NCI-H1092 (cell line): ENCODE measurements around the gene DISC1.
"Not testable (repeated sequence)": the region's sequence is repeated elsewhere in the genome, so short reads cannot be mapped to it uniquely, and the experiment has no call there.

Experiments
- DNase-seq: peaks from one replicate; lab custom pipeline; 2025; lab: John Stamatoyannopoulos, UW

Gene DISC1

DNA sequence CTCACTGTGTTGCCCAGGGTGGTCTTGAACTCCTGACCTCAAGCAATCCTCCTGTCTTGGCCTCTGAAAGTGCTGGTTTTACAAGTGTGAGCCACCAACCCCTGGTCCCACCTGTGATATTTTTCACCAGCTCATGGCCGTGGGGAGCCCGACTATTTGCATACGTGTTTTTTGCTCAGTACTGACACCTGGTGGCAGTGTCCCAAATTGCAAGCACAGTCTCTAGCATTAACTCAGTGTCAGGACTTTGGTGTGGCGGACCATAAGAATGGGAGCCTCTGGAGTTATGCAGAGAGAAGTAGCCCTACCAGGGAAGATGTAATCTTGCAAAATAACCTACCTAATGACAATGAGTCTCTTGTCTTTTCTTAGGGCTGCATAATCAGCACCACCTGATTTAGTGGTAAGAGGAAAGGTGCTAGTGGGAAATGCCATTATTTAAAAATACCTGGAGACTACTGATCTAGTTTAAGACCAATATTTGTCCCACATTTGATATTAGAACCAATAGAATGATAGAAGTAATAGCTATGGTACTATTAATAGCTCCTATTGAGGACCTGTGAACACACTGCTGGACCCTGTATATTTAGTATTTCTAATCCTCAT lies 305.4 kb downstream of the DISC1 start:
- DNase-seq = no peak

DNA sequence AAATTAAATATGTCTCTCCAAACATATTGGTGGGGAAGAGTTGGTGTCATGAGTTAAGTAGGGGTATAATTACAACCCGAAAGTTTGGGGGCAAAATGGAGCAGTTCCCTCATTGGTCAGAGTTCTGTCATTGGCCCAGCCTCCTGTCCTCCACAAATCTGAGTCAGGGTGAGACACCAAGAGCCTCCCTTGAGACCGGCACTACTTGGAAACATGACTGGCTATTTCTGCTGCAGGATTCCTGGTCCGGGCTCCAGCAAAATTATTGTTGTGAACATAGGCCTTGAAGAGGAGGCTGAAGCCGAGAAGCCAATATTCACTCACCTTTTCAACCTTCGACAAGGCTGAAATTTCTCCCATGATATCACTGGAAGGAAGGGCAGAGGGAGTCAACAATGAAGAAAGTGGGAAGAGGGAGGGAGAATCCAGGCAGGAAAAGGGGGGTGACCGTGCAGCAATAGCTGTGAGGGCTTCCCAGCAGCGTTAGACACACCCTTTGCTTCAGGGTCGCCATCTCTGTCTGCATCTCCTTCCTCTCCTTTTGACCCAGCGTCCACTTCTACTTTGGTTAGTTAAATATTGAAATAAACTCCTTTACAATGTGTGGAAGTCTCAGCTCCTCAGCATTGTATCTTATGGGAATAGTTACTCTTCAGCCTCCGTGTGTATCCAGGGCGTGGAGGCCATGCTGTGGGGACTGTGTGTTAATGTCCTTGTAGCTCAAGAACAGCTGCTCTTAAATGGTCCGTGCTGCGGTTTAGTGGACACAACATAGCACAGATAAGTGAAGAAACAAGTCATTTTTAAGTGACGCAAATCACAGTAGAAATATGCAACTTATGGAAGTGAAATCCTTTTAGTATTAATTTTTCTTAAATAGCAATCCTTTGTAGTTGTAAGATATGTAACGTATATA lies 307.4 kb downstream of the DISC1 start:
- DNase-seq = no peak

DNA sequence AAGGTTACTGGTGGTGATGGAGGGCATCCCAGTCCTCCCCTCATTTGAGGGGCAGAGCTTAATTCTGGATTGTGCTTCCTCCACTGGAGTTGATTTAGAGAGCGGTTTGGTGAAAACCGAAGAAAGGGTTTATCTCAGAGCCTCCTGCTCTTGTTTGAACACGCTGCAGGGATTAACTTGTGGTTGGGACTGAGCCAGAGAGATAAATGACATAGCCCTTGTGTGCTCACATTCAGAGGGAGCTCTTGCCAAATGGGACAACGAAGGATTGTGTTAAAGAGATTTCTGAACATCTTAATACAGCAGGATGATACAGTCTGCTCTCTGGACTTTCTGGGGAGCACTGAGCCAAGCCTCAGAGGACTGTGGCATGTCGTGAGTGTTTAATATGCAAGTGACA lies 308.2 kb downstream of the DISC1 start:
- peak; percentile 91 for DNase-seq

DNA sequence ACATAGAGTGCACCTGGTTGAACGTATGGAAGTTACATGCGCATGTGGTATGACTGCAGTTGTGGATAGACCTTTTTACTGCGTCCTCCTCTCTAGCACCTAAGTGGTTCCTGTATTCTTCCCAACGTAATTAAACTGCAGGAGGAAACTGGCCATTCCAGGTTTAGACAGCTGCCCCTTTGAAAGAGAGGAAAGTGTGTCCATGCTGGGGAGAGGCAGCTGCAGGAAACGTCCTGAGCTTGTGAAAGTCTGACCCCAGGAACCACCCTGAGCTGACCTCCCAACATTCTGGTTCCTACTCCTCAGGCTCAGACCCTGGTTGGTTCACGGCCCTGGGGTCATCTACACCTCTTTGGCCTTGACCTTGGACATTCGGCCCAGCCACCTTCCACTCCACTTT lies 309.3 kb downstream of the DISC1 start:
- DNase-seq = peak; percentile 74

DNA sequence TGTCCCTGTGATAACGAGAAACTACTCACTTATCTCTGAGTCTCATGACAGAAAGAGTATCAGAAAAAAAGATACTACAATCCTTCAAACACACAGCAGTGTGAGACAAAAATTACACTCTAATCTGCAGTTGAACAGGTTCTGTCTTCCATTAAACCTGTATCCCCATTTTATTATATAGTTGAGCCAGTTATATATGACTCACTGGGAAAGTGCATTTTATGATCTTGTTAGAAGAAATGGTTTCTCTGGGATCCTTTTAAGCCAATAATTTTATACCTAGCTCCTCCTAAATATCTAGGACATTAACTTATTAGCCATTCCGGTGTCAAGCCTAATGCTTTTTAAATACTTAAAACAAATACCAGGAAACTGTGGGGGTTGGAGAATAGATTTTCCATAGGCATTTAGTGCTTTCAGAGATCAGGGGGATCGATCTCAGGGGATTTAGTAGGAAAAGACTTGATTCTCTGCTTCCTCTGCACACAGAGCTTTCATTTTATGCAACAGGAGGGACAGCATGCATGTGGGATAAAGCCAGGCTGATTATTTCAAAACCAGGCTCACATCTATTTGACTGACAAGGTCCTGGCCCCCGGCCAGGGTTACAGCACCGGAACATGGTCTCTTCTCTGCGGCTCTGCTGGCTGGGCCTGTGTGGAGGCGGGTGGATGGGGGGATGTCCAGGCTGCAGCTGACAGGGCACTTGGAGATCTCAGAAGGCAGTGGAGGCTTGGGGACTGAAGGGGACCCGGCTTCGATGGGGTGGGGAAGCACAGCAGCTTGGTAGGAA lies 310.6 kb downstream of the DISC1 start:
- peak; percentile 60 for DNase-seq

DNA sequence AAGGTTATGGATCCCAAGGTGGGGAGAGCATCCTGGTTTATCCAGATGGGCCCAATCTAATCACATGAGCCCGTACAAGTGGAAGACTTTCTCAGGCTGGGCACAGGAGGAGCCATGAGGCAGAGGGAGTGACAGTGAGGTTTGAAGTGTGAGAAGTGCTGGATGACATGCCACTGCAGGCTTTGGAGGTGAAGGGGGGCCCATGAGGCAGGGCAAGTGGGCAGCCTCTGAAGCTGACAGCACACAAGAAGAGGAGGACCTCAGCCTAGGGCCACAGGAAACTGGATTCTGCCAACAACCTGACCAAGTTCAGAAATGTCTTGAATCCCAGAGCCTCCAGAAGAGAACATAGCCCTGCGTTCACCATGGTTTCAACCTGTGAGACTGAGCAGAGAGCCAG lies 311.6 kb downstream of the DISC1 start:
- DNase-seq = no peak

DNA sequence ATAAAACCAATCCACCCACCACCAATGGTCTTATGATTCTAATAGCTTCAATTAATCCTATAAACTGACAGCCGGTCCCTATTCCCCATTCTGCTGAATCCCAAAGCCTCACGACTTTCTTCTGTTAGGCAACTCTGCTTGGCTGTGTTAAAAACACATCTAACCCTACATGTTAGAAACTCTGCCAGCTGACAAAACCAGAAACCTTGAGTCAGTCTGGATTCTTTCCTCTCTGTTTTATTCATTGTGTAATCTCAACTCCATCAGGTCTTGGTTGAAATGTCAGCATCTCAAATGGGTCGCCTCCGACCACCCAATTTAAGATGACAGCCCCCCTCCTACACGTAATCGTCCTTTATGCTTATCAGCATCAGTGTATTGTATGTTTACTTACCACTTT lies 312.1 kb downstream of the DISC1 start:
- DNase-seq = no peak

DNA sequence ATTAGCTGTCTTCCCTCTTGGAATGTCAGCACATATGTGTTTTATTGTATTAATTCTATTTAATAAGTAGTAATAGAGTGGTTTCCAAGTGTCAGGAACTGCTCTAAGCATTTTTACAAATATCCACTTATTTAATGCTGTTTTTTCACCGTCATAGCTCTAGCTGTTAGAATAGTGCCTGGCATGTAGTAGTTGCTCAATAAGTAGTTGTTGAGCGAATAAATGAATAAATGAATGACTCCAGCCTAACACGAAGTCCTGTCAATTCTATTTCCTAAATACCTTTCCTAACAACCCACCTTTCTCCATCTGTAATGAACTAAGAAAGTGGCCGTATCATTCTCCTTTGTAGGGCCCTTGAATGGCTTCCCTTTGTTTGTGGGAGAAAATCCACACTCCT lies 312.5 kb downstream of the DISC1 start:
- no peak for DNase-seq

DNA sequence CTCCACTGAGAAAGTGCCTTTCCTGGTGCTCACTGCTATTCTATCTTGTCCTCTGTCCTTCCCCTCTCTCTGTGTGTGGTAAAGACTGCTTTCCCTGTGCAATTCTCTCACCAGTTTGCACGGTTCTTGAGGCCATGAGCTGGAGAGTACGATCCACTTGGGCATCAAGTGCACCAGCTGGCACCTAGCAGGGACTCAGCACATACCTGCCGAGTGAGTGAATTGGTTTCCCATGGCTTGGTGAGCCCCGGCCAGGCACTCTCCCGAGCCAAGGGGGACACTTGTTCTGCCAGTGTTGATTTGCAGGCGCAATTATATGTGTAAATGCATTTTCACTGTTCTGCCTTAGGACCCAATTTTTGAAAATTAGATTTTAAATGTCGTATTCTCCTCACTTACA lies 313.5 kb downstream of the DISC1 start:
- peak; percentile 69 for DNase-seq

DNA sequence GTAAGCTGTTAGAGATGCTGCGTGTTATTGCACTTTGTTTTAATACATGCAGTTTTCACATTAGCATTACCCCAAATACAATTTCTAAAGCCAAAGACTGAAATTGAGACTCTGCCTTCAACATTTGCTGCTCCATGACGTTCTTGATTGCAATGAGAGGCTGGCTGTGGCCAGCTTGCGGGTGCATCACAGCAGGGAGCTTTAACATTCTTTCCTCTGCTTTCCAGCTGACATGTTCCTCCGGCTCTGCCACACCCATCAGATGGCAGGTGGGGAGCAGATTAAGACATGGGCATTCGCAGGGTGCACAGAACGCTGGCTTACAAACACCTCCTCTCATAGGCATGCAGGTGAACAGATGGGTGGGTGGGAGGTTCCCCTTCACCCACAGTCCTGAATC lies 314.1 kb downstream of the DISC1 start:
- DNase-seq = peak; percentile 28

DNA sequence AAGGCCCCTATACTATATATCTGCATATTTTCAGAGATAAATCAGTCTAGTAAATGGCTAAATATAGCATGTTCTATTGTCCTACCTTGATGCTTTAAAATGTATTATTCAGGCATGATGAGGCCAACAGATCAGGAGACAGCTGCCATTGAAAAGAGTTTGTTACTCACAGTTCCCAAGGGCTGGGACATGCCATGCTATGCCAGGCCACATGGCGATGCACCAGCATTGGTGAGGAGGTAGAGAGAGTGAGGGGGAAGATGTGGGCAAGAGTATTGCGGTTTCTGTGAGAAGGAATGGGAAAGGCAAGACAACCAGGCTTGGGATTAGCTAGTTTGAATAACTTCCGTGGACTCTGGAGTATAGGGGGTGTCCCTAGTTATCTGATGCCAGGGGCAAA lies 316.5 kb downstream of the DISC1 start:
- DNase-seq = no peak

DNA sequence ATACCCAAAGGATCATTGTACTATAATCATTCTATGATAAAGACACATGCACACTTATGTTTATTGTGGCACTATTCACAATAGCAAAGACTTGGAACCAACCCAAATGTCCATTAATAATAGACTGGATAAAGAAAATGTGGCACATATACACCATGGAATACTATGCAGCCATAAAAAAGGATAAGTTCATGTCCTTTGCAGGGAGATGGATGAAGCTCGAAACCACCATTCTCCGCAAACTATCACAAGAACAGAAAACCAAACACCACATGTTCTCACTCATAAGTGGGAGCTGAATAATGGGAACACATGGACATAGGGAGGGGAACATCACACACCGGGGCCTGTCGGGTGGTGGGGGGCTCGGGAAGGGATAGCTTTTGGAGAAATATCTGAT lies 321.5 kb downstream of the DISC1 start:
- DNase-seq = not testable (repeated sequence)

DNA sequence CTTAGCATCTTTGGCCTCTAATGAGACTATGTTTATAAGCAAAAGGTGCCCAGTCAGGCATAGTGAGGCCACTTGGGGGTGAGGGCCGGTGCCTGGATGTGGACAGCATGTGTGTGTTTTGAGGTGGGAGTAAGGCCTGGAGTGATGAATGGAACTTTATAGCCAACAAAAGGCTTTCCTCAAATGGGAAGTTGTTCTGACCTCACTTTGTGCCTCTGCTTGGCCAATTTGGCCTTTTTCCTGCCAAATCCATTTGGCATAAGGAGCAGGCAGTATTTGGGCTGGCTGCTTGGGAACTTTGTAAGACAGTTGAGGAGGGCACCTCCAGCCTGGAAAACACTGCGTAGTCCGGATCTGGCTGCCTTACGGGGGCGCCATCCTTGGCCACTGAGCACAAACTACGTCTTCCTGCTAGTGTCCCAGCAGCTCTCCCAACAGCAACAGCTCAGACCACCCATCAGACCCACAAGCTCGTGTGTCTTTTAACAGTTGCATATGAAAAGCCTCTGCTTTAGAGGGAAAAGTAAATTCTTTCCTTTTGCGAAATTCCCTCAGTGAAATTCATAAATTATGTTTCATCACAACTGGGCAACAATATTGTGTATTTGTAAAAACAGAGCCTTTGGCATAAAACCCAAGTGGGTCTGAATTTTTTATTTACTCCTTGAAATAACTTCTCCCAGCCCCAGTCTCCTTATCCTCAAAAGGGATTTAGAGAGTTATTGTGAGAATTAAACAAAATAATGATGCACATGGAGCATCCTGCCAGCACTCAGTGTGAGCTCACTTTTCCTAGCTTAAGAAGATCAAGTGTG lies 322.9 kb downstream of the DISC1 start:
- DNase-seq = no peak

DNA sequence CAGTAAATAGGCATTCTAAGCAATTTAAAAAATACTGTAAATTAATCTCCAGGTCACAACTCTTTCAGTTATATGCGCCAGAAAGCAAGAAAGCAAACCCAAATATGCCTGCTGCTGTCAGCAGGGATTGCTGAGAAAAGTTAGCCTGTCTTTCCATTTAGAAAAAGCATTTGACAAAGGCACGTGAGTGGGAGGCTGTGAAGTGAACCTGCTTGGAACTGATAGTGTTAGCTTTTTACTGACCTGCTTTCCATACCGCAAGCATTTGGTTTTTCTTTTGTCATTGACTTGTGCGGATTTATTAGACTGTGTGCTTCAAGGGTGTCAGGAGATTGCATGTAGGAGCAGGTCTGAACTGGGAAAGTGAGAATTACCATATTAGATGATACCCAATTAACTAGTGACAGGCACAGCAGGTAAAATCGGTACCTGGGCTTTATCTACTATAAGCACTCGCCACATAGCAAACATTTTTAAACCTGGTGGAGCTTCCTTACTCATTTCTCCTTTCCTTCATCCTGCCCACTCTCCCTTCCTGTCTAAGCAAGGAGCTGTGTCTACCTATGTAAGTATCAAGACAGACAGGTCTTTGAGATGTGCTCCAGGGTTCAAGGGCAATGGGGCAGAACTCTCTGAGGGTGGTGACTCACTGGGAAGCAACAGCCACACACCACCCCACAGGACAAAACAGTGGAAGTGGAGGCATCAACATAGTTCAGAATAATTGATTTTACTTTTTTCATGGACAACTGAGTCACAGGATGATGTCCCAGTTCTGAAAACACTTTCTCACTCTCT lies 323.9 kb downstream of the DISC1 start:
- no peak for DNase-seq

DNA sequence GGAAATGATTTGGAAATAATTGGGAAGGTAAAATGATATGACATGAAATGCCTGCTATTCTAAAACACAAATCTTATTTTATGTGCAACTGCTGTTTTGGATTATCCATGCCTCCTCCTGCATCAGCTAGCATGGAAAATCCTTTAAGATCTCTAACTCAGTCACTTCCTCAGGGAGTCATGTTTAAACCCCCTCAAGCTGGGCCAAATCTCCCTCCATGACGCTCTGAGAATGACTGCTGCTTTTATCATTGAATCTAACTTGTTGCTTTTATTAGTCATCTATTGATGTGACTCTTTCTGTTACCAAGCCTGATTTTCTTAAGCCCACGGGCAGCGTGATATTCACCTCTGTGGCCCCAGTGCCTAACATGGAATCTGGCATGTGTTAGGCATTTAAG lies 324.8 kb downstream of the DISC1 start:
- DNase-seq = no peak

DNA sequence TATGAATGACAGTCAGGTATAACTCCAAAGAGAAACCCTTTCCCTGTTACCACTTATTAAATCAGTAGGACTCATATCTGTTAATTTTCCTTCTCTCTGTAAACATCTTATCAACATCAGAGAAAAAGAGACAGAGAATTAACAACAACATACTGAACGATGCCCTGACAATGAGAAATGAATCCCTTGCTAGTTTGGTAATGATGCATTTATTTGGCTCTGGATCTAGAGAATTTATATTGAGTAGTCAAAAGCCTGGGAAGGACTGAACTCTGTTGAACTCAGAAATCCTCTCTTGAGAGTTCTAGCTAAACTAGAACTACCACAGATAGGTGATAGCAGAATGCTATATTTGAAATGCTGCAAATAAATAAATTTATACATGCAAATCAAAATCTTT lies 325.6 kb downstream of the DISC1 start:
- DNase-seq = no peak

DNA sequence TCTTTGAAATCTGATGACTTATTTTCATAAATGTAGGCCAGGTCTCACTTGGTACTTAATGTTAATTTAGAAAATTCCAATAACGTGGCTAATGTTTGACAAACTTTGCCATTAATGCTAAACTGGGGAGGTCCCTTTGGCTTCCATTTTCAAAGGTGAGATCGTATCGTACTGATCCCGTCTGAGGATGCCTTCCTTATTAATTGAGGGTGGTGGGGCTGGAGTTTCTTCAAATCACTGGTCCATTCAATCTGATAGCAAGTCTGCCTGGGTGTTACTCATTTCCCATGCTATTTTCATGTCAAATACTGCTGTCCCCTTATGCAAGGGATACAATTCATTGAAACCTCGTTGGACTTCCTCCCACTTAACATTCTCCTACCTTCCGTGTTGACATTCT lies 327.1 kb downstream of the DISC1 start:
- no peak for DNase-seq

DNA sequence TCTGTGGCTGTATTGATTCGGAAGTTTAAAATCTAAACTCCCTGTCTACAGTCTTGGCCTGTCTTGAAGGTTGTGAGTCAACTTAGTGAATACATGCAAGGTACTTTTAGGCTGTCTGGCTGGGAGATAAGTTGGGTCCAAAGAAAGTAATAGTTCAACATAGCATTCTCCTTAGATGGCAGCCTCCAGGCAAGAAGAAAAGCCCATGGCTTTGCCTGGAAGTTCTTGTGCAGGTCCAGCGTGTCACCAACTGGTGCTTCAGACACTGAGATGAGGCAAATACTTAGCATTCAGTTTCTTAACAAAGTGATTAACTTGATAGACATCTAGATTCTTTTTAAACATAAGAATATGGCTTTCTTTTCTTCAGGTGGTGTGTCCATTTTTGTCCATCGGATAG lies 328.2 kb downstream of the DISC1 start:
- no peak for DNase-seq

DNA sequence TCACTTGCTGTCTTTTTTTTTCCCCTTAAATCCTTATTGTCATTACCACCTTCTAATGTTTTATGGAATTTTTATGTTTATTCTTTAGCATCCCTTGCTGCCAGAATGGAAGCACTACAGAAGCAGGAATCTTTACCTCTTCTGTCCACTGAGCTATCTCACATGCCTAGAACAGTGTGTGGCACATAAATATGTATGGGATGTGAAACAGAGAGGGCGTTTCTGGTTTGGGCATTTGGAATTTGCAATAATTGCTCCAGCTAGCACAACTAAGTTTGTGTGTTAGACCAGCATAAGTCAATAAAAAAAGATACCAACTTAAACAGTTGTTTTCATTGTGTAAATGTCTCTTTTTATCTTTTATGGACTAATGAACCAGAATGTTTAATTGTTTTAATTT lies 330.8 kb downstream of the DISC1 start:
- no peak for DNase-seq

DNA sequence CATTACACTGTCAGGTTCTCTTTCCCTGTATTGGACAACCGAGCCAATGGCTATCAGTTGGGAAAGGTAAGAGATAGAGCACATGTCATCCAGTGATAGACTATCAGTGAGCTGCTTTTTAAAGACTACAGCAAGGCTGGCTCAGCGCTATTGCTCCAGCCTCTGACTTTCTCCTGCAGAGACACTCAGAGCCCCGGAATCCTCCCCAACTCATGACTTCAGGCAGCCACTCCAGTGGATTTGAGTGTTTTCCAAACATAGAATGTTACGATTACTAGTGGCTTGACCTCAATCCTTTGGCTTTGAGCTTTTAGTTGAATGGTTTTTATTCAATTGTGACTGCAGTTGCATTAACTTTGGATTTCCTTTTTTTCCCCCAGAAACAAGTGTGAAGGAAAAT lies 331.9 kb downstream of the DISC1 start:
- no peak for DNase-seq

DNA sequence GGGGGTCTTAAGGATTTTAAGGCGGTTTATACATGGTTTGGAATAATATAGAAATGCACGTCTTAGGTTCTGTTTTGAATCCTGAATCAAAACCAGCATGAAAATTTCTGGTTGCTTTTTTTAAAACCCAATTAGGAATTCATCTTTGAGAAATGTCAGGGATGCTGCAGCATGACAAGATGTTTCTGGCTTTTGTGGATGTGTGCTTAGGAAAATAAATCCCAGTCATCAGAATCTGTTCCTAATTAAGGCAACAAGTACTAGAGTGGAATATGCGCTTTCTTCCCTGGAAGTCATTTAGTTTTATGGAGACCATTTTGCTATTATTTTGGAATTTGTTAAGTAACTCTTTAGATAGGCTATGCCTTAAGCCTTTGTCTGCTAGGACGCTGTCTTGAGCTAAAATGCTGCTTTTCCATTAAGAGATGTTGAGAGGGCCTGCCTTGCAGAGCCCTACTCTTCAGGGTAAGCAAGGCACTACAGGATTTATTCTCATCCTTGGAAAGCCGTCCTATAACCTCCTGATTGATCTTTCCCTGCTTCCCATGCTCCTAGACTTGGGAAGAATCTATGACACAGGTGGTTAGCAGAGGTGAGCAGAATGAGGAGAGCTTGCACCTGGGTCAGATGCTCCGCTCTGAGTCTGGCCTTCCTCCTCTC lies 332.8 kb downstream of the DISC1 start:
- no peak for DNase-seq
